HEK293T (cell line): Measurements from ENCODE around the gene SGSH.

Experiments used
- CTCF ChIA-PET: fragments of 350-600 bp; formaldehyde crosslinking; extraction: SDS; loops from one replicate; lab custom pipeline; 2021; ENCODE audit warnings: antibody characterized with exemption, inconsistent platforms; lab: Yijun Ruan, JAX
- POLR2A ChIA-PET: fragments of 350-600 bp; formaldehyde crosslinking; extraction: SDS; loops from one replicate; lab custom pipeline; 2020; ENCODE audit warnings: antibody characterized with exemption, inconsistent platforms; lab: Yijun Ruan, JAX
- DNase-seq: peaks from one replicate; pipeline ENCODE4 v3.0.0; 2012; ENCODE audit warnings: mixed read lengths; ENCODE audit errors: extremely low spot score
- ARNT ChIP-seq: fragments of 450-650 bp; IDR thresholded peaks from 2 replicates; pipeline ENCODE4 v1.6.1; 2017; ENCODE audit warnings: mild to moderate bottlenecking
- BHLHE40 ChIP-seq: fragments of 450-650 bp; IDR thresholded peaks from 2 replicates; pipeline ENCODE4 v1.6.1; 2016; ENCODE audit warnings: mild to moderate bottlenecking, moderate library complexity, borderline replicate concordance
- CTBP1 ChIP-seq: fragments of 450-650 bp; IDR thresholded peaks from 2 replicates; pipeline ENCODE4 v1.6.1; 2016; ENCODE audit warnings: borderline replicate concordance
- ELF4 ChIP-seq: fragments of 450-650 bp; IDR thresholded peaks from 2 replicates; pipeline ENCODE4 v1.6.1; 2017; ENCODE audit warnings: antibody characterized with exemption
- FOXA1 ChIP-seq: fragments of 450-650 bp; IDR thresholded peaks from 2 replicates; pipeline ENCODE4 v1.6.1; 2016; ENCODE audit warnings: mild to moderate bottlenecking
- FOXK2 ChIP-seq: fragments of 450-650 bp; IDR thresholded peaks from 2 replicates; pipeline ENCODE4 v1.6.1; 2016; ENCODE audit warnings: mild to moderate bottlenecking
- FOXM1 ChIP-seq: fragments of 450-650 bp; IDR thresholded peaks from 2 replicates; pipeline ENCODE4 v1.6.1; 2017; ENCODE audit warnings: mild to moderate bottlenecking, borderline replicate concordance
- HDGF ChIP-seq: fragments of 450-650 bp; IDR thresholded peaks from 2 replicates; pipeline ENCODE4 v1.6.1; 2017; ENCODE audit warnings: antibody characterized with exemption, borderline replicate concordance
- L3MBTL2 ChIP-seq: fragments of 450-650 bp; conservative IDR thresholded peaks from 2 replicates; pipeline ENCODE4 v1.6.1; 2016; ENCODE audit warnings: mild to moderate bottlenecking
- LEF1 ChIP-seq: fragments of 450-650 bp; IDR thresholded peaks from 2 replicates; pipeline ENCODE4 v1.6.1; 2017; ENCODE audit warnings: mild to moderate bottlenecking, borderline replicate concordance
- NFRKB ChIP-seq: fragments of 450-650 bp; IDR thresholded peaks from 2 replicates; pipeline ENCODE4 v1.6.1; 2016; ENCODE audit warnings: mild to moderate bottlenecking, moderate library complexity
- SP1 ChIP-seq: fragments of 450-650 bp; IDR thresholded peaks from 2 replicates; pipeline ENCODE4 v1.6.1; 2017
- SUZ12 ChIP-seq: fragments of 450-650 bp; IDR thresholded peaks from 2 replicates; pipeline ENCODE4 v1.6.1; 2016; ENCODE audit warnings: mild to moderate bottlenecking
- TARDBP ChIP-seq: fragments of 450-650 bp; IDR thresholded peaks from 2 replicates; pipeline ENCODE4 v1.6.1; 2016
- ZNF384 ChIP-seq: fragments of 450-650 bp; IDR thresholded peaks from 2 replicates; pipeline ENCODE4 v1.6.1; 2016
- TF ChIP-seq, protein P1 (sequence below): fragments of 450-650 bp; IDR thresholded peaks from 2 replicates; pipeline ENCODE4 v1.6.1; 2016

Gene SGSH

DNA sequence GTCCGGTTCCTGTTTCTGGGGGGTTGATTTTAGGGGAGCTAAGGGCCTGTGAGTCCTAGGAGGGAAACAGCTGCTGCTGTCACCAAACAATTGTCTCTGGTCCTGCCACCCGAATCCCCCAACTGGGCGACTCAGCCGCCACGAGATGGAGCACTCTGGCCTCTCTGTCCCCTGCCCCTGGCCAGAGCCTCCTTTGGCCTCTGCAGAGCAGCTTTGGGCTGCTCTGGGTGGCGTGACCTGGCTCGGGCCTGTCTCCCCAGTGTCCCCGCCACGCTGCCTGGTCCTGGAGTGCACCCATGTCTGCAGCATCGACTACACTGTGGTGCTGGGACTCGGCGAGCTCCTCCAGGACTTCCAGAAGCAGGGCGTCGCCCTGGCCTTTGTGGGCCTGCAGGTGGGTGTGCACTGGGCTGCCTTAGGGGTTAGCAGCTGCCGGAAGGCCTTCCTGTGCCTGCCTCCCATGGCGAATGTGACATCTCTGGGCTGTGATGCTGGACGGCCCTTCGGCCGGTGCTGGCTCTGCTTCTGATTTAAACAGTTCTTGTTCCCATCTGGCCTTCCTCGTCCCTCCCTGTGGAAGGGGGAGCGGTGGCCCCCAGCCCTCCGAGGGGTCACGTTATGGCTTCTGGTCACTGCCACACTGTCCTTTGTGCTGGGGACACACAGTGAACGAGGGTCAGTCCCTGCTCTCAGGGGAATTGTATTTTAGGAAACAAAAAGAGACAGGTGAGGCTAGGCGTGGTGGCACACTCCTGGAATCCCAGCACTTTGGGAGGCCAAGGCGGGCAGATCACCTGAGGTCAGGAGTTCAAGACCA is 29.0 kb upstream of the SGSH start:
- POLR2A ChIA-PET = no interaction called here
- no peak for TF ChIP-seq ELF4
- no peak for TF ChIP-seq L3MBTL2
- TF ChIP-seq BHLHE40 = no peak
- TF ChIP-seq ARNT = no peak
- TF ChIP-seq ZNF384 = no peak
- no peak for DNase-seq
- CTCF ChIA-PET = no interaction called here

GRCh38 chr17:80248001-80248893 is 28.1 kb upstream of the SGSH start:
- no peak for DNase-seq
- POLR2A ChIA-PET = no interaction called here

GRCh38 chr17:80247561-80247960 is 27.4 kb upstream of the SGSH start:
- no peak for TF ChIP-seq ZNF384
- no peak for TF ChIP-seq SP1
- TF ChIP-seq HDGF = no peak
- TF ChIP-seq FOXA1 = no peak
- DNase-seq = no peak
- POLR2A ChIA-PET = no interaction called here
- CTCF ChIA-PET = no interaction called here

More at GRCh38 chr17:80248001-80248893, 28.1 kb upstream of the SGSH start:
- CTCF ChIA-PET = no interaction called here
- no peak for TF ChIP-seq ARNT
- no peak for TF ChIP-seq L3MBTL2
- no peak for TF ChIP-seq ELF4
- no peak for TF ChIP-seq FOXA1
- TF ChIP-seq SP1 = no peak
- TF ChIP-seq FOXM1 = no peak
- no peak for TF ChIP-seq NFRKB
- TF ChIP-seq, protein P1, sequence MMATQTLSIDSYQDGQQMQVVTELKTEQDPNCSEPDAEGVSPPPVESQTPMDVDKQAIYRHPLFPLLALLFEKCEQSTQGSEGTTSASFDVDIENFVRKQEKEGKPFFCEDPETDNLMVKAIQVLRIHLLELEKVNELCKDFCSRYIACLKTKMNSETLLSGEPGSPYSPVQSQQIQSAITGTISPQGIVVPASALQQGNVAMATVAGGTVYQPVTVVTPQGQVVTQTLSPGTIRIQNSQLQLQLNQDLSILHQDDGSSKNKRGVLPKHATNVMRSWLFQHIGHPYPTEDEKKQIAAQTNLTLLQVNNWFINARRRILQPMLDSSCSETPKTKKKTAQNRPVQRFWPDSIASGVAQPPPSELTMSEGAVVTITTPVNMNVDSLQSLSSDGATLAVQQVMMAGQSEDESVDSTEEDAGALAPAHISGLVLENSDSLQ = no peak
- TF ChIP-seq SUZ12 = no peak
- no peak for TF ChIP-seq BHLHE40

- TF ChIP-seq L3MBTL2 (no peak), LEF1 (no peak), FOXA1 (no peak), FOXK2 (no peak), ARNT (no peak), SUZ12 (no peak), HDGF (no peak), NFRKB (no peak), FOXM1 (no peak), TARDBP (no peak), BHLHE40 (no peak), ELF4 (no peak), CTBP1 (no peak), ZNF384 (no peak)
- TF ChIP-seq, protein P1 = no peak
- ChIA-PET POLR2A (no interaction called here), CTCF (no interaction called here)
These were observed 26.6 kb upstream of the SGSH start for GRCh38 chr17:80246726-80247125.

GRCh38 chr17:80246266-80246681 is 26.1 kb upstream of the SGSH start:
- no peak for DNase-seq
- CTCF ChIA-PET = no interaction called here
- TF ChIP-seq TARDBP = no peak
- TF ChIP-seq ARNT = no peak
- no peak for TF ChIP-seq FOXK2
- no peak for TF ChIP-seq ZNF384
- no peak for TF ChIP-seq HDGF
- no peak for TF ChIP-seq FOXA1
- no peak for TF ChIP-seq CTBP1
- no peak for TF ChIP-seq BHLHE40
- TF ChIP-seq SP1 = no peak
- TF ChIP-seq NFRKB = no peak
- TF ChIP-seq ELF4 = no peak
- POLR2A ChIA-PET = no interaction called here

More at GRCh38 chr17:80246726-80247125, 26.6 kb upstream of the SGSH start:
- DNase-seq = no peak

DNA sequence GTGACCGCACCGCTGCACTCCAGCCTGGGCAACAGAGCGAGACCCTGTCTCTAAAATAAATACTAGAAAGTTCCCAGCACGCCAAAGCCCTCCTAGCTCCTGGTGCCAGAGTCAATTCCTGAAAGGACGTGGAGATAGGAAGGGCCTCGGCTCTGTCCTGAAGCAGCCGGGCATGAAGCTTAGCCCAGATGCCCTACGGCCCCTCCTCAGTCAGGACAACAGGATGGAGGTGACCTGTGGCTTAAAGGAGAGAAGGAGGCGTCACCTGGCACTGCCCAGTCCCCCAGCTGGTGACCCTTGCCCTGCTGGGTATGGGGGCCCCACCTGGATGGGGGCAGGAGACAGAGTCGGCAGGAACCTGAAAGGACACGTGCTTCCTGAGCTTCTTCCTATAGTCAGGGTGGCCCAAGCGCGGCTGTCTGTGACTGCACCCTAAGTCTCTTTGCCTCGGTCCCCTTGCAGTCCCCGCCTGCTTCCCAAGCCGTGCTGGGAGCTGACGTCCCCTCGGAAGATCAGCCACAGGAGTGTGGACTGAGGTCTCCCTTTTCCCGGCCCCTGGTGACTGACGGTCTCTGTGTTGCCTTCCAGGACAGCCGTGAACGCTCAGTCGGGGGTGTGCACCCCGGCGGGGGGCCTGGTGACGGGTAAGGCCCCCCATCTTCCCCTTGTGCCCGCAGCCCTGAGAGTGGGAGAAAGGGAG is 25.6 kb upstream of the SGSH start:
- TF ChIP-seq NFRKB = no peak
- TF ChIP-seq L3MBTL2 = no peak
- TF ChIP-seq ELF4 = no peak
- no peak for TF ChIP-seq ARNT
- no peak for TF ChIP-seq FOXM1
- TF ChIP-seq HDGF = no peak
- no peak for TF ChIP-seq FOXK2
- CTCF ChIA-PET = no interaction called here
- POLR2A ChIA-PET = no interaction called here
- DNase-seq = no peak
